ENCODE measurements around the gene SLC30A5.

DNA sequence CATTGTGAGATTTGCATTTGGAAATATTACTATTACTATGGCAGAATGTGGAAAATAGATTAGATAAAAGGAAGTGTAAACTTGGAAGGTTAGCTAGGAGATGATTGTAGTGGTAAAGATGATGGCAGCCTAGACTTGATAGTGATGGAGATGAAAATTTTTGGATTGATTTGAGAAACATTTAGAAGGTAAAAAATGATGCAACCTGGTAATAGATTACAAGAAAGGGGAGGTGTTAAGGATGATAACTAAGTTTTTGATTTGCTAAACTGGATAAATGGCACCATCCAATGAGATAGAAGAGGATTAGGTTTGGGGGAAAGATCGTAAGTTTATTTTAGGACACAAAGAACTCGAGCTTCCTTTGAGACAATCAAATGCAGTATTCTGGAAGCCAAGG, 8.9 kb upstream of the SLC30A5 start:
- TF ChIP-seq, protein P1, sequence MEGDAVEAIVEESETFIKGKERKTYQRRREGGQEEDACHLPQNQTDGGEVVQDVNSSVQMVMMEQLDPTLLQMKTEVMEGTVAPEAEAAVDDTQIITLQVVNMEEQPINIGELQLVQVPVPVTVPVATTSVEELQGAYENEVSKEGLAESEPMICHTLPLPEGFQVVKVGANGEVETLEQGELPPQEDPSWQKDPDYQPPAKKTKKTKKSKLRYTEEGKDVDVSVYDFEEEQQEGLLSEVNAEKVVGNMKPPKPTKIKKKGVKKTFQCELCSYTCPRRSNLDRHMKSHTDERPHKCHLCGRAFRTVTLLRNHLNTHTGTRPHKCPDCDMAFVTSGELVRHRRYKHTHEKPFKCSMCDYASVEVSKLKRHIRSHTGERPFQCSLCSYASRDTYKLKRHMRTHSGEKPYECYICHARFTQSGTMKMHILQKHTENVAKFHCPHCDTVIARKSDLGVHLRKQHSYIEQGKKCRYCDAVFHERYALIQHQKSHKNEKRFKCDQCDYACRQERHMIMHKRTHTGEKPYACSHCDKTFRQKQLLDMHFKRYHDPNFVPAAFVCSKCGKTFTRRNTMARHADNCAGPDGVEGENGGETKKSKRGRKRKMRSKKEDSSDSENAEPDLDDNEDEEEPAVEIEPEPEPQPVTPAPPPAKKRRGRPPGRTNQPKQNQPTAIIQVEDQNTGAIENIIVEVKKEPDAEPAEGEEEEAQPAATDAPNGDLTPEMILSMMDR (IDR thresholded peaks at IDR 0.05), result no peak
- TF ChIP-seq POLR2A (IDR thresholded peaks at IDR 0.05), result no peak
- TF ChIP-seq POLR2AphosphoS5 (IDR thresholded peaks at IDR 0.05), result no peak
